PFSK-1 (cell line): ENCODE results near the gene BNC1.

Source experiments
- FOXP2 ChIP-seq: optimal IDR thresholded peaks from 2 replicates; pipeline ENCODE3; 2011; ENCODE audit warnings: borderline replicate concordance, control low read depth, inconsistent platforms; ENCODE audit not compliant: insufficient read depth; ENCODE audit errors: extremely low read length, extremely low read depth
- POLR2AphosphoS5 ChIP-seq: IDR thresholded peaks from 2 replicates; pipeline ENCODE4 v1.6.1; 2012; ENCODE audit warnings: low read depth, mild to moderate bottlenecking, control low read depth, low read length, moderate library complexity
- SIN3A ChIP-seq: IDR thresholded peaks from 2 replicates; pipeline ENCODE4 v1.6.1; 2012; ENCODE audit warnings: mild to moderate bottlenecking, low read length, moderate library complexity, borderline replicate concordance; ENCODE audit not compliant: insufficient read depth
- TAF1 ChIP-seq: IDR thresholded peaks from 2 replicates; pipeline ENCODE4 v1.6.1; 2012; ENCODE audit warnings: low read length, control low read depth, borderline replicate concordance; ENCODE audit not compliant: insufficient read depth
- TF ChIP-seq, protein P1 (sequence below), 2 experiments: IDR thresholded peaks; 2 replicates each; pipeline versions ENCODE4 v1.6.1 to v1.8.0; 2011 to 2012; ENCODE audit warnings: low read depth in 2 of 2, low read length in 2 of 2, control low read depth in 1 of 2, inconsistent platforms in 1 of 2, mild to moderate bottlenecking in 1 of 2, moderate library complexity in 1 of 2; ENCODE audit not compliant: insufficient read depth in 1 of 2

BNC1 gene

DNA sequence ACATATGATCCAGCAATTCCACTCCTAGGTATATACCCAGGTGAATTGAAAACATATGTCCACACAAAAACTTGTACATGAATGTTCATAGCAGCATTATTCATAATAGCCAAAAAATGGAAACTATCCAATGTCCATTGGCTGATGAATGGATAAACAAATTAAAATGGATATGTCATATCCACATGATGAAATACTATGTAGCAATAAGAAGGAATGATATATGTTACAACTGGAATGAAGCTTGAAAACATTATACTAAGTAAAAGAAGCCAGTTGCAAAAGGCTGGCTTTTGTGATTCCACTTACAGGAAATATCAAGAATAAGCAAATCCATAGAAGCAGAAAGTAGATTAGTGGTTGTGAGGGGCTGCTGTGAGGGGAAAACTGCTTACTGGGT lies 33.7 kb downstream of the BNC1 start:
- no peak for TF ChIP-seq POLR2AphosphoS5
- TF ChIP-seq TAF1: no peak
- no peak for TF ChIP-seq FOXP2
- no peak for TF ChIP-seq SIN3A
- TF ChIP-seq, protein P1, sequence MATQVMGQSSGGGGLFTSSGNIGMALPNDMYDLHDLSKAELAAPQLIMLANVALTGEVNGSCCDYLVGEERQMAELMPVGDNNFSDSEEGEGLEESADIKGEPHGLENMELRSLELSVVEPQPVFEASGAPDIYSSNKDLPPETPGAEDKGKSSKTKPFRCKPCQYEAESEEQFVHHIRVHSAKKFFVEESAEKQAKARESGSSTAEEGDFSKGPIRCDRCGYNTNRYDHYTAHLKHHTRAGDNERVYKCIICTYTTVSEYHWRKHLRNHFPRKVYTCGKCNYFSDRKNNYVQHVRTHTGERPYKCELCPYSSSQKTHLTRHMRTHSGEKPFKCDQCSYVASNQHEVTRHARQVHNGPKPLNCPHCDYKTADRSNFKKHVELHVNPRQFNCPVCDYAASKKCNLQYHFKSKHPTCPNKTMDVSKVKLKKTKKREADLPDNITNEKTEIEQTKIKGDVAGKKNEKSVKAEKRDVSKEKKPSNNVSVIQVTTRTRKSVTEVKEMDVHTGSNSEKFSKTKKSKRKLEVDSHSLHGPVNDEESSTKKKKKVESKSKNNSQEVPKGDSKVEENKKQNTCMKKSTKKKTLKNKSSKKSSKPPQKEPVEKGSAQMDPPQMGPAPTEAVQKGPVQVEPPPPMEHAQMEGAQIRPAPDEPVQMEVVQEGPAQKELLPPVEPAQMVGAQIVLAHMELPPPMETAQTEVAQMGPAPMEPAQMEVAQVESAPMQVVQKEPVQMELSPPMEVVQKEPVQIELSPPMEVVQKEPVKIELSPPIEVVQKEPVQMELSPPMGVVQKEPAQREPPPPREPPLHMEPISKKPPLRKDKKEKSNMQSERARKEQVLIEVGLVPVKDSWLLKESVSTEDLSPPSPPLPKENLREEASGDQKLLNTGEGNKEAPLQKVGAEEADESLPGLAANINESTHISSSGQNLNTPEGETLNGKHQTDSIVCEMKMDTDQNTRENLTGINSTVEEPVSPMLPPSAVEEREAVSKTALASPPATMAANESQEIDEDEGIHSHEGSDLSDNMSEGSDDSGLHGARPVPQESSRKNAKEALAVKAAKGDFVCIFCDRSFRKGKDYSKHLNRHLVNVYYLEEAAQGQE (IDR thresholded peaks at IDR 0.05; ENCODE audit: insufficient read depth in 1 of 2, low read depth in 2 of 2, low read length in 2 of 2): no peak

DNA sequence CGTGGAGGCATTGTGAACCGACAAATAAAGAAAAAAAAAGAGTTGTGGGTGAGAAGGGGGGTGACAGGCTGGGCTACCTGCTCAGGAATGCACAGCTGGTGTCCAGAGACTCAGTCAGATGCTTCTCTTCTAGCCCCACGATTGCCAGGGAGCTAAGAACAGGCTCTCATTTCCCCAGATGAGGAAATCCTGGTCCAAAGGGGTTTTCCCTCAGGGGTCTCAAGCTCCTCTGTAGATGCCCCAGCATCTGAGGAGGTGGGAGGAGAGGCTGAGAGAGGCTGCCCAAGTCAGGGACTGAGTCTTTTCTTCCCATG lies 35.5 kb downstream of the BNC1 start:
- TF ChIP-seq FOXP2: no peak
- TF ChIP-seq, protein P1 (IDR thresholded peaks at IDR 0.05; ENCODE audit: insufficient read depth in 1 of 2, low read depth in 2 of 2, low read length in 2 of 2): no peak
- no peak for TF ChIP-seq SIN3A
- TF ChIP-seq TAF1: no peak
- TF ChIP-seq POLR2AphosphoS5: no peak

DNA sequence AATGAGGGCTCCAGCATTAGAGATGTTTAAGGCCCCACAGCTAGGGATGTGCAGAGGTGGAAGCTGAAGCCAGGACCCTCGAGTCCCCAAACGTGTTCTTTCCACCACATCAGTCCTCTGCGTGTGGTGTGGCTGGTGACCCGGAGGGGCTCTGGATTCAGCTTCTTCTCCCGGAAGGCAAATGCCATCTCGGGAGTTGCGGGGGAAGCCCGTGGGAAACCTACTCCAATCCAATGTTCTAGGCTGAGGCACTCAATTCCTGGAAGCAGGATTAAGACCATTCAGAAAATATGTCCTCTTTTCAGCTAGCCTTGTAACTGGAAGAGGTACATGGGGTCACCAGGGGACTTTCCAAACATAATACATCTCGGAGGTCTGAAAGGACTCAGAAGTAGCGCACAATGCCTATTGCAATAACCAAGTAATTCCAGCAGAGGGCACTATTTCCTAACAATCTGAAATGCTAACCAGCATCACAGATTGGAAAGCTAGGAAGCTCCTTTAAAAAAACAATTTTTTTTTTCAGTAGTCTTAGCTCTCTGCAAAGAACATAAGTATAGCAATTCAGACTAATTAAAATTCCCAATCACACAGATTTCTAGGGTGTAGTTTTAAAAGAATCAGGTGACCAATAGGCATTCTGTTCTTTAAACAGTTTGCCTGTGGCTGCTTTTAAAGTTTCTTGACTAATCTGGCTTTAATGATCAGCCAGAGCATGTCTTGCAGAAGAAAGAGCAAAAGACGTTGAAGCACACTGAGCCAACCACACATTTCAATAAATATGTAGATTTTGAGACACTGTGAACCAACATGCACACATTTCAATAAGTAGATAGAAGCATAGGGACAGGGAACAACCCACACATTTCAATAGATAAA lies 36.1 kb downstream of the BNC1 start:
- TF ChIP-seq TAF1: no peak
- TF ChIP-seq, protein P1 (IDR thresholded peaks at IDR 0.05; ENCODE audit: insufficient read depth in 1 of 2, low read depth in 2 of 2, low read length in 2 of 2): no peak
- TF ChIP-seq SIN3A: no peak
- TF ChIP-seq FOXP2: no peak
- no peak for TF ChIP-seq POLR2AphosphoS5

DNA sequence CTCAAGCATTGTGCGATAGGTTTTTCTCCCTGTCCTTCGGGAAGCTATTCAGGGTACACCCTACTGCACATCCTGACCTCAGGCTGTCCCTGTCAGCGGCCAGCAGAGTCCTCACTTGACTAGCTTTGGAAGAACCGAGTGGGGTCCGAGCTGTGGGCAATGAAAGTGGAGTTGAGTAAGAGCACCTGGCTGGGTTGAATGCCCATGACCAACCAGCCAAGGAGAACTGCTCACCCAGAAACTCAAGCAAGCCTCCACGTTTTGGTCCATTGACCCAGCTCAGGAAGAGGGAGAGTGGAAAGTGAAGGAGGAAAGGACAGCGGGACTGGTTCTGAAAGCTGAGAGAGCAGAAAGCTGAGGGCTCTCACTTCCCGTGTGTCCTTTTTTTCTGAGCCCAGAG lies 40.8 kb downstream of the BNC1 start:
- no peak for TF ChIP-seq FOXP2
- no peak for TF ChIP-seq SIN3A
- TF ChIP-seq, protein P1 (IDR thresholded peaks at IDR 0.05; ENCODE audit: insufficient read depth in 1 of 2, low read depth in 2 of 2, low read length in 2 of 2): no peak
- no peak for TF ChIP-seq POLR2AphosphoS5
- TF ChIP-seq TAF1: no peak

DNA sequence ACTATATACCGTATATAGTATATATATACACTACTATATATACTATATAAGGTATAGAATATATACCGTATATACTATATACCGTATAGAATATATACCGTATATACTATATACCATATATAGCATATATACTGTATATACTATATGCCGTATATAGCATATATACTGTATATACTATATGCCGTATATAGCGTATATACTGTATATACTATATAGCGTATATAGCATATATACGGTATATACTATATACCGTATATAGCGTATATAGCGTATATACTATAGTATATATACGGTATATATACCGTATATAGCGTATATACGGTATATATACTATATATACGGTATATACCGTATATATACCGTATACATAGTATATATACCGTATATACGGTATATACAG lies 54.2 kb downstream of the BNC1 start:
- TF ChIP-seq FOXP2 (no peak), POLR2AphosphoS5 (no peak), SIN3A (no peak), TAF1 (no peak)
- TF ChIP-seq, protein P1 (IDR thresholded peaks at IDR 0.05; ENCODE audit: insufficient read depth in 1 of 2, low read depth in 2 of 2, low read length in 2 of 2): no peak
